HG03066 (cell line): ENCODE measurements around the gene TRIM46.
A peak's percentile ranks its signal among the peaks of the same experiment; 100 is the strongest.
"Not testable (repeated sequence)": the region's sequence is repeated elsewhere in the genome, so short reads cannot be mapped to it uniquely, and the experiment has no call there.

Source experiments
- ATAC-seq: cut with Tn5 transposase; IDR thresholded peaks from one replicate; pipeline ENCODE4 v1.9.1; 2021; ENCODE audit warnings: low read depth; ENCODE audit not compliant: unreplicated experiment

Gene TRIM46

GRCh38 chr1:155200920-155201319 lies 27.3 kb downstream of the TRIM46 start:
- ATAC-seq: no peak

GRCh38 chr1:155202198-155202597 lies 28.5 kb downstream of the TRIM46 start:
- no peak for ATAC-seq

GRCh38 chr1:155202731-155203515 lies 29.3 kb downstream of the TRIM46 start:
- no peak for ATAC-seq

- ATAC-seq: no peak
Observed at GRCh38 chr1:155205035-155205434, 31.4 kb downstream of the TRIM46 start.

- no peak for ATAC-seq
Observed at GRCh38 chr1:155205969-155206593, 32.4 kb downstream of the TRIM46 start.

- ATAC-seq: no peak
Observed at GRCh38 chr1:155206891-155207805, 33.5 kb downstream of the TRIM46 start.

GRCh38 chr1:155207806-155208540 lies 34.3 kb downstream of the TRIM46 start, which contains the start of gene THBS3:
TSS of gene THBS3 (minus strand) at chr1:155207897. CDS start at chr1:155207876, 21 bp downstream.
- ATAC-seq: no peak

GRCh38 chr1:155208541-155209311 lies 35.1 kb downstream of the TRIM46 start, which contains the start of gene MTX1:
TSS of gene MTX1 (plus strand) at chr1:155208695. CDS start at chr1:155208805, 110 bp downstream.
- peak; percentile 63 for ATAC-seq

GRCh38 chr1:155209312-155209721 lies 35.7 kb downstream of the TRIM46 start:
- ATAC-seq: no peak

- no peak for ATAC-seq
Observed at GRCh38 chr1:155210314-155211104, 36.9 kb downstream of the TRIM46 start.

GRCh38 chr1:155211381-155212050 lies 37.9 kb downstream of the TRIM46 start:
- ATAC-seq: not testable (repeated sequence)

- not testable (repeated sequence) for ATAC-seq
Observed at GRCh38 chr1:155212051-155212440, 38.4 kb downstream of the TRIM46 start.

GRCh38 chr1:155214702-155215101 lies 41.1 kb downstream of the TRIM46 start:
- ATAC-seq: not testable (repeated sequence)

GRCh38 chr1:155218854-155219591 lies 45.4 kb downstream of the TRIM46 start:
- ATAC-seq: no peak

- no peak for ATAC-seq
Observed at GRCh38 chr1:155219592-155220031, 46.0 kb downstream of the TRIM46 start.

- ATAC-seq: not testable (repeated sequence)
Observed at GRCh38 chr1:155220211-155220965, 46.7 kb downstream of the TRIM46 start.

- ATAC-seq: no peak
Observed at GRCh38 chr1:155223047-155223446, 49.4 kb downstream of the TRIM46 start.
